DMS 273 treated with DMSO at 0.1 percent for 48 hours (cell line): ENCODE measurements around the gene SUPT3H.
"Not testable (repeated sequence)": the region's sequence is repeated elsewhere in the genome, so short reads cannot be mapped to it uniquely, and the experiment has no call there.

Experiments used
- DNase-seq: peaks from one replicate; lab custom pipeline; 2025; lab: John Stamatoyannopoulos, UW

Gene SUPT3H

DNA sequence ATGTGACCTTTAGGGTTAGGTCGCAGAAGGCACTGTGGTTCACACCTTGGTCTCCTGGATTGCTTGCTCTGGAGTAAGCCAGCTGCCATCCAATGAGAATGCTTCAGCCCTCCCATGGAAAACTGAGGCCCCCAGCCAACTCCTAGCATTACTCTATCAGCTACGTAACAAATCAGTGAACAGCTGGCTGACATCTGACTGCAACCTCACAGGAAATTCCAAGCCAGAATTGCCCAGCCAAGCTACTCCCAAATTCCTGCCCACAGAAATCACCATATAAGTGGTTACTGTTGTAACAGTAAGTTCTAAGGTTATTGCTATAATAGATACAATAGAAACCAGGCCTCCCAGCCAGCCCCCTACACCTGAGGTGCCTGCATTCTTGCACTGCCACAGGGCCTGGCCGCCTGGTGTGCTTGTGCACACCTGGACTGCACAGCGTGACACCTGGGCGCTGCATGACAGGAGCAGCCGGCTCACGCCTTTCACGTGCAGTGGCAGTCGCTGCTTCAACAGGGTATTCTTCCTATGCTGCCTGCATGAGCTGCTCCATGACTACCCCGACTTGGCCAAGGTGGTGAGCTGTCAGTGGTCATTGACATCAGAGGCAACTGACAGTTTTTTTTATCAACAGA is 479.3 kb downstream of the SUPT3H start:
- no peak for DNase-seq

DNA sequence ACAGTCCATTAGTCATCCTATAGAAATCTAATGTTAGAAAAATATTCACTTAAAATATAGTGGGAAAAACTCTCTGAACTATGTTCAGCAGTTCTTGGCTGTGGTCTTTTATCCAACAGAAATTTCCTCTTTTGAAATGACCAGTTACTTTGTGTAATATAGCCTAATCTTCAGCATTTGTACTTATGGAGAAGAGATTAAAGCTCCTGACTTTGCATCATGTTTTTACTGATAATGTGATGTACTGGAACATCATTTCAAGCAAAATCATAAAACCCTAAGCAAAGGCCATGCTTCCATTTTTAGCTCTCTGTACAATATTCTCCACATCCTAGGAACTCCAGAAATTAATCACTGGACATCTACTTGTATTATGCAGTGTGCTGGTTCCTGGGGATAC is 480.4 kb downstream of the SUPT3H start:
- DNase-seq, result no peak

DNA sequence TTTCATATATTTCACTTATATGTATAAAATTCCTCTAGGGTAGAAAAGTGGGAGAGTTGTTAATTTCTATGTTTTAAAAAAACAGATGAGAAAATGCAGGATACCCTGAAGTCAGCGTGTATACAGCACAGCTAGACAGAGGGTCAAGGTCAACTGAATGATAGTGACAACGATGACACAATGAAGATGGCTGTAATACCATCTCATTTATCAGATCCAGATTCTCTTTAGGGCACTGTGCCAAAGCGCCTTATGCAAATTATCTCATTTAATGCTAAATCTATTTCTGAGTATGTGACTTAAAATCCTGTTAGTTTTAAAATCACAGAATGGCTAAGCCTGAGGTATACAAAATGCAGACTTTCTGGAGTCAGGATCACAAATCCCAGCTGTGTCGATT is 481.0 kb downstream of the SUPT3H start:
- DNase-seq, result no peak

DNA sequence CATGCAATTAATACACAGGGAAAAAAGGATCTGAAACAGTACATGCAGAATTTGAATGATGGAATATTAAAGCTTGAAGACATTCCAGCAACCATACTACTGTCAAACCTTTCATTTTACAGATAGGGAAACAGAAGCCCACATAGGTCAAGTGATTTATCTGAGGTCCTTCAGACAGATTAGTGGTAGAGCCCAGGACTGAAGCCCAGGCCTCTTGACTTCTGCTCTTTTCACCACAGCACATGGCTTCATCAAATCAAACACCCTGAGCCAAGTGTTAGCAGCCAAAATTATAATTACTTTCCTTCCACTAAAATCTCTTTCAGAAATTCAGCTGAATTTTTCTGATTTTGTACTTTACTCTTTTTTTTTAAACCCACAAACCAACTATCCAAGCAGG is 485.2 kb downstream of the SUPT3H start:
- DNase-seq, result no peak

DNA sequence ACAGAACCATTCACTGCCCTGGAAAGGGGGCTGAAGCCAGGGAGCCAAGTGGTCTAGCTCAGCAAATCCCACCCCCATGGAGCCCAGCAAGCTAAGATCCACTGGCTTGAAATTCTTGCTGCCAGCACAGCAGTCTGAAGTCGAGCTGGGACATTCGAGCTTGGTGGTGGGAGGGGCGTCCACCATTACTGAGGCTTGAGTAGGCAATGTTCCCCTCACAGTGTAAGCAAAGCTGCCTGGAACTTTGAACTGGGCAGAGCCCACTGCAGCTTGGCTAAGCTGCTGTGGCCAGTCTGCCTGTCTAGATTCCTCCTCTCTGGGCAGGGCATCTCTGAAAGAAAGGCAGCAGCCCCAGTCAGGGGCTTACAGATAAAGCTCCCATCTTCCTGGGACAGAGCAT is 498.7 kb downstream of the SUPT3H start:
- DNase-seq, result not testable (repeated sequence)

DNA sequence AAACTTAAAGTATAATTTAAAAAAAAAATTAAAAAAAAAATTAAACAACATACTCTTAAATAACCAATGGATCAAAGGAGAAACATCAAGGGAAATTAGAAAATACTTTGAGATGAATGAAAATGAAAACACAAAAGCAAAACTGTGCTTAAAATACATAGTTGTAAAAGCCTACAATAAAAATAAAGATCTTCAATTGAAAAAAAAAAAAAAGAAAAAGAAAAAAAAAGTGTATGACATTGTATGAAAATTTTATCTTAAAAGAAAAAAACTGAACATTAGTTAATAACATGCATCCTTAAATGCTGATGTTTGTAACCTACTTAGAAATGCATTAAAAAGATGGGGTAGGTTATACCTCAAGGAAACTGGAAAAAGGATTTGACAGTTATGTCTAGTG is 501.1 kb downstream of the SUPT3H start:
- DNase-seq, result not testable (repeated sequence)

DNA sequence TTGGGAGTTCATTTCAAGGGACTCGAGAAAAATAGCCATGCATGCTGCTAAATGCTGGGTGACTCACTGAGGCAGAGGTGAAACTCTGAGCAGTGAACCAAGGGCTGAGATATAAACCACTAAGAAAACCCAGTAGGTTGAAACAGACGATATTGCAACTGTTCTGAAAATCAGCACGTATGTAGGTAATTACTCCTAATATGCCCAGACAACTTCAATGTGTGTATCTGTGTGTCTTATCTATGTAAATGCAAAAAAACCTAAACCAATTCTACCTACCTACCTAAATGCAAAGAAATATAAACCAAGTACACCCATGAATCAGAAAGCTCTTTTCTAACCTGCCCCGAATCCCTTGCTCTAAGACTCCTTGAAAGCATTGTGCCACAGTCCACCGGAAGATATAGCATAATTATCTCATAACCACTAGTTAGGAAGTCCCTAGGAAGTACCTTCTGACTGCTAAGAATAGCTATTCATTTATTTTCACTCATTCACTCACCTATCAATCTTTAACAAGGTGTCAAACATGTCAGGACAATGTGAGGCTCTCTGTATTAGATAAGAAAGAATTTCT is 508.3 kb downstream of the SUPT3H start:
- no peak for DNase-seq

DNA sequence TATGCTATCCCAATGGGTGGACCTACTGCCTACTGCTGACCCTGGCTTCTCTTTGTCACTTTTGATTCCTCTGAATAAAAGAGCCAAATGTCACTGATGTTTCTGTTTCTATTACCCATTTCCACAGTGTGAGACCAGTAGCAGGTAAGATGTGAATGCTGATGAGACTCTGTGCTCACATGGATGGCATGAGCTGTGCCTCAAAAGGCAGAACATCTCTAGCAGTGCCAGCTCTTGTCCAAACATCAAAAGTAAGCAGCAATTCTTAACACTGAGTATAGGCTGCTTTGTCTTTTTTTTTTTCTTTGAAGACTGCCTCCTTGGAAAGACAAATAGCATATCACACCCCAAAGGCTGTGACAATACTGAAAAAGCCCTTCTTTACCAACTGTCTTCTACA is 508.8 kb downstream of the SUPT3H start:
- DNase-seq, result no peak

DNA sequence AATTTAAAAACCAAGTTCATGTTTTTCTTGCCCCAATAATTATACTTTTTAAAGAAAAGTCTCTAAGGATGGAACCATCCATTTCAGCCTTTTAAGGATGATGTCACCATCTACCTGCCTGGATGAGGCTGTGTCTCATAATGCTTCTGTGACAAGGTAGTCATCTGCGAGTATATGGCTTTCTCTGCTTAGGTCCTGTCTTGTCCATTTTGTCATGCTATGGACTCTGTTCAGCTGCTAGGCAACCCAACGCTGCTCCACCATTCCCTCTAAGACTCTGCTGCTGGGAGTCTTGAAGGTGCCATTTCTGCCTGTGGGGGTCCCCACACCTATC is 509.4 kb downstream of the SUPT3H start:
- DNase-seq, result no peak

DNA sequence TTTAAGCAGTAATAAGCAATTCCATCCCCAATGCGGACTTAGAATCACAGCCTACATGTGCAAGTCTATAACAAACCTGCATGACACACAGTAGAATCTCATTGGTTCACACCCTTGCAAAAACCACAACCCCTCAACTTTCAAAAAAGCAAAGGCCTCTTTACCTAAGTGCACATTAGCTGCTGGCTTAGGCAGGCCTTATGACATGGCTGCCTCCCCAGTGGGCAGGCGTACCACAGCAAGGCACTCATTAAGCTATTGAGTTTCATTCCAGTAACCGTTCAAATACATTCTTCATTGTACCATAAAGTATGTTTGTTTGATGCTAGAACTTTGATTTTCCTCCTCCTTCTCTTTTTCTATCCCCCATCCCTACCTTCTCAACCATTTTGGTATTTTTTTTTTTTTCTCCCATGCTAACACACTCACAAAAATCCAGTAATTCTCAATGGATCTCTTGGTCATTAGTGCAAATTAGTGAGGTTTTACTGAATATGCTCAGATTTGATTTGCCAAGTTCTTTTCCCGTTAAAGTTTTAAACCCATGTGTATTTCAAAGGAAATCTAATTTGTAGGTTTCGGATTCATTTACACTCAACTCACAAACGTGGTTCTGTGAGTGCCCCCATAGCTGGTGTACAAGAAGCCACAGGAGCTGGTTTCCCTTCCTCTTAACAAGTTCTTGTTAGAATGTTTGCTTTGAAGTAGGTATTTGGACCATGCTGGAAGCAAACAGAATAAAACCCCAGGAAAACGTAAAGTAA is 510.0 kb downstream of the SUPT3H start:
- no peak for DNase-seq

DNA sequence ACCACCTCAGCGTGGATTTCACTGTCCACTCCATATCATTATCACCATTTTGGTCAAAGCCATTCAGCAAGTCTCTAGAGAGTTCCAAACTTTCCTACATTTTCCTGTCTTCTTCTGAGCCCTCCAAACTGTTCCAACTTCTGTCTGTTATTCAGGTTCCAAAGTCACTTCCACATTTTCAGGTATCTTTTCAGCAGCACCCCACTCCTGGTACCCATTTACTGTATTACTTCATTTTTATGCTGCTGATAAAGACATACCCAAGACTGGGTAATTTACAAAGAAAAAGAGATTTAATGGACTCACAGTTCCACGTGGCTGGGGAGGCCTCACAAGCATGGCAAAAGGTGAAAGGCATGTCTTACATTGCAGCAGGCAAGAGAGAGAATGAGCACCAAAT is 512.5 kb downstream of the SUPT3H start:
- not testable (repeated sequence) for DNase-seq

DNA sequence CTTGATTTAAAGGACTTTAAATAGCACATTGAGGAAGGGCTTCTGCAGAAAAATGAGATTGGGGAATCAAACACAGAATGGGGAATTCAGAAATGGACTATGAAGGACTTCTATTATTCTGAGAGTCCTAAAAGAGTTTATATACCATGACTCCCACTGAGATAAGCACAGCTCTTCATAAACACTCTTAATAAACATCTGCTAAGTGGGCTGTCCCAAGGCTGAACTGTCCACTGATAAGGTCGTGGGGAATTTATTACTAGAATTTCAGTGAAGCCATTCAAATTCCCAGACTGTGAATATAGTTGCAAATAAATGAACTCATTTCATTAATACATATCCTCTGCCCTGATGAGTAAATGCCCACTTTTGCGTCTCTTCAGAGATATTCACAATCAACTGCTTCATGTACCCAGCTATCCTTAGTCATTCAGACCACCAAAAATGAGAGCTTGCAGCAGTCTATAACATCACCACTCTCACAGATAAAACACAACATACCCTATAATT is 517.8 kb downstream of the SUPT3H start:
- DNase-seq, result no peak

DNA sequence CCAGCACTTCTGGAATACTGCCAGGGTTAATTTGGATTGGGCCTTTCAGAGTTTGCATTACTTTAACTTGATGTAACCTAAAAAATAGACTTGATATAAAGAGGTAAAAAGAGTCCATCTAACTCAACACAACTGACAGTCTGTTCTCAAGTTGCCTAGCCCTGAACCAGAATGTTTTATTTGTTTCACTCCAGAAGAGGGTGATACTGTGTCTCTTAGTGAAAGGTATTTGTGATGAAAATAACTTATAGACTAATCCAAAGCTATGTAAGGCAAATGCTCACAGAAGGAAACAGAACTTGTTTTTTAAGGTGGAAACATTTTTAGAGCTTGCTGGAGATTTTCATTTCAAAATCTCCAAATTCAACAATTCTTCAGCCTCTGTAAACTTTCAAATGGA is 518.7 kb downstream of the SUPT3H start:
- no peak for DNase-seq

DNA sequence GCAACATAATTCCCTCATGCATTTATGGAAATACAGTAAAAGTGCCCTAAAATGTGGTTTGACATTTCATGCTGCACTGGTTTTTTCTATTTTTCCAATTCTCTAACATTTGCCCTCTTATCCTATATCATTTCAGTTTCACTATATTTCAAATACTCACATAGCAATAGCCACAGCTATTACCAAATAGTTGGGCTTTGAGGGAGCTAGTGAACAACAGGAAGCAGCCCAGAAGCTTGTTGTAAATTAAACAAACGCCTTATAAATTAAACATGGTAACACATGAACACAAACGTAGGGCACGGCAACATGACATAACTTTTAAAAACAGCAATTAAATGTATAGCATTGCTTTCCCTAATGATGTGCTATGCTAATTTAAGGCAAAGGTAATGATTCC is 521.3 kb downstream of the SUPT3H start:
- DNase-seq, result no peak

DNA sequence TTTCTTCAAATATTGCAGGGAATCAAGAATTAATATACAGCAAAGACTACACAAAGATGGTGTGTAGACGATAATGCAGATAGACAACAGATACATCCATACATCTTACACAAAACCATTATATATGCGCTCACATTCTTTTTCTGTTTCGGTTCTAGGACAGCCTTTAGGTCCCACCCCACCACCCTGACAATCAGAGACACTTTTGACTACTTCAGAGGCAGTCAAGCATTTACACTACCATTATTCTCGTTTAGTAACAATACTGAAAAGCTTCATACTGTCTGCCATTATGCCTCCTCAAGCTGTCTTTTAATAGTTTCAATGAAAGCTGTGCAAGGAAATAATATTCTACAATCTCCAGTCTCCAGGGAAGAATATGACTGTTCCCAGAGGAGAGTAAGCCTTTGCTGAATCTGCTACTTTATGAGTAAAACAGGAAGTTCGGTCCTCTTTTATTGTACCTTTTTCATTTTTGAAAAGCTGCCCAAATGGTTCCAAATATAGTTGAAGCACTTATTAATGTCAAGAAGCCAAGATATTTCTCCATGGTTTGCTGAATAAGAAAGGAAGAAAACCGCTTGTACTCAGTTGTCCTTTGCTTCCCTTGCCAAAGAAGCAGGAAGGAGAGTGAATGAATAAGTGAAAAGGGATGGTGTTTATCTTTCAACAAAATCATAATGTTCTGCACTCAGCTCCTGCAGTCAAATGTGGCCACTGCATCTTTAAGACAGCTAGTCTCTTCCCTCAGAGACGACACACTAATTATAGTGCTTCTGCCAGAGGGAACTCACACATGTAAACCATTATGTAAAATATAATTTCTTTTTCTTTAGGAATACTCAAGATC is 521.9 kb downstream of the SUPT3H start:
- no peak for DNase-seq

DNA sequence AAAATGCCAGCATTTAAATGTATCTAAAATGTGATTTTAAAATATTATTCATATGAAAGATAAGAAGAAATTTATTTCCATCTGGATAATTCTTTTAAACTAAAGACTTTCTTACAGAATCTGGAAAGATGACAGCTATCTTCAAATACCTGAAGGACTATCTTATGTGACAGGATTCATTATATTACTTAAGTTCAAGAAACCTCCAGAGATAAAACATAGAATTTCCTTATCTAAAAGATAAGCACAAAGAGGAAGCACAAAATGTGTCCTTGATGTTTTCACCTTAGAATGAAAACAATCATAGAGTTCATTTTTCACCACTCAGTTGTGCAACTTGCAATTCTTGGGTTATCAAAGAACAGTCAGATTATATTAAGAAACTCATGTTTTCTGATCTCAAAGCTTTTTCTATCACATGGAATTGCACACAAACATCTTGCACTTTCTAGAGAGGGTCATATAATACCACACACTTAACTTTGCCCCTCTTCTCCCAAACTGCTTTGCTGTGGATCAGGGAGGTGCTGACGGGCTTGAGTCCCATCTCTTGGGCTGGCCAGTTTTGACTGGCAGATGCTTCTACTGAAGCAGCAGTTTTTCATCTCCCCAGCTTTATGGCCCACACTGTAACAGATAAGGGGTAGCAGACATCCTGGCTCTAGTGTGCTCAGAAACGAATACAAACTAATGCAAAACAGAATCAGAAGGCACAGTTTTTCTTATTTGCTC is 522.9 kb downstream of the SUPT3H start:
- no peak for DNase-seq

DNA sequence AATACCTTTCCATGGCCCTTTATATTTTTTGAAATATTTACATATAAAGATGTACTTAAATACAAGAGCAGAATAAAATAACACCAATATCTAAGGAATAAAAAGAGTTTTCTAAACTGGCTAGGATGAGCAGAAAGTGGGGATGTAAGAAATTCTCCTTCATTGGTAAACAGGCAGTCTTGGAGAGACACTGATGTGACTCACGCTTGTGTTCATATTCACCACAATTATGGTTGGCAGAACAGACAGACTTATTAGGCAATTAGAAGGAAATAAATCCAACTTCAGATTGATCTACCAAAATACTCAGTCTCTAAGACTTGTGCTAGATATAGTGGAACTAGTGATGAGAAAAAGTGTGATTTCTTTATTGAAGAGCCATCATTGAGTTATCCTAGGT is 526.6 kb downstream of the SUPT3H start:
- no peak for DNase-seq

DNA sequence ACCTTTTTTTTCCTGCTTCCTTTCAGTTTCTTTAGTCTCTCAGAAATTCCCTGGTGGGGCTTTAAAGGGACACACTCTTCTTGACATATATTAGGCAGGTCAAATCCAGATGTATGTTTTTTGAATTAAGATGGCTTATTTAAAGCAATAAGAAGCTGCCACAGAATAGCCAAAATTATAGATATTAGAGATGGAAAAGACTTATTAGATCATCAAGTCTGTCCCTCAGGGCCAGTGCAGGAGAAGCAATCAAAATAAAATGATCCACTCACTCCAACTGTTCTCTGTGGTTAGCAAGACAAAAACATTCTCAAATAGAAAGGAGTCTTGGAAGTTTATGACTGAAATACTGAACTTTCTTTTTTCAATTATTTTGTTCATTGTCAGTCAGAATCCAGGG is 527.4 kb downstream of the SUPT3H start:
- DNase-seq, result no peak

DNA sequence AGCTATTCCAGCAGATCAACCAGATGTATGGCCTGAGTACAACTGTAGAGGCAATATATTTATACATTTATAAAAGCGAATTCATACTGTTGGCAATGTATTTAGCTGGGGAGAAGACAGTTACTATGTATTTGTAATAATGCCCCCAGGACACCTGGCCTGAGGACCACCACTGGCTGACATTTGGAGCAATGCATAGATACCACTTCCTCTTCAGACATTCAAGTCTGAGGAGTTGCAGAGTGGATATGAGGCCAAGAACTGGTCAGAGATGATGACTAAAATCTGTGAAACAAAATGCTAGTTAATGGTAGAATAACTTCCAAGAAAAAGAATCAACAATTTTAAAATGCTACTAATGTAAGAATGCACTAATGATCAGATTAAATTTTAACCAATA is 527.9 kb downstream of the SUPT3H start:
- DNase-seq, result no peak

DNA sequence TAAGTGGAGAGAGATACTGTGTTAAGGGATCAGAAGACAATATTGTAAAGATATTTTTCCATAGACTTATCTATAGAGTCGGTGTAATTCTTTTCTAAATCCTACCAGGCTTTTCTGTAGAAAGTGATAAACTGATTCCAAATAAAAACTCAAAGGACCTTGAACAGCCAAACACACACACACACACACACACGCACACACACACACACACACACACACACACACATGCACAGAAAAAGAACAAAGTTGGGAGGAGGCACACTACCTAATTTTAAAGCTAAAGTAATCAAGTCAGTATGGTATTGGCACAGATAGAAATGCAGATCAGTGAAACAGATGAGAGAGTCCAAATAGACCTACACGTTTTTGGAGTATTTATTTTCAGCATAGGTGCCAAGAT is 534.0 kb downstream of the SUPT3H start:
- DNase-seq, result no peak

DNA sequence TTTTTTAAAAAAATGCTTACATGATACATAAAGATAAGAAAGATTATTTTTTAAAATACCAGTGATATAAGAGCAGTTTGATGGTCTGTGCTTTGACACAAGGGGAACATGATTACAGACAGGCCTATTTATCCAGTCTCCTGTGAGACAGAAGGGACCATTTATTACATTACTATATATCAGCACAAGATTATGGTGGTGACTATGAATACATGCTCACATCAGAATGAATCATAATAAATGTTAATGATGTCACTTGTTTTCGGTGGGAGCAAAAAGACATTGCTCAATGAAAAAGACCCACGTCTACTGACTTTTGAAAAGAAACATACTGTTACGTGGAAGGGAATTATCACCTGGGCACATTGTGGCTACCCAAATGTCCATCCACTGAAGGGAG is 535.1 kb downstream of the SUPT3H start:
- DNase-seq, result no peak

DNA sequence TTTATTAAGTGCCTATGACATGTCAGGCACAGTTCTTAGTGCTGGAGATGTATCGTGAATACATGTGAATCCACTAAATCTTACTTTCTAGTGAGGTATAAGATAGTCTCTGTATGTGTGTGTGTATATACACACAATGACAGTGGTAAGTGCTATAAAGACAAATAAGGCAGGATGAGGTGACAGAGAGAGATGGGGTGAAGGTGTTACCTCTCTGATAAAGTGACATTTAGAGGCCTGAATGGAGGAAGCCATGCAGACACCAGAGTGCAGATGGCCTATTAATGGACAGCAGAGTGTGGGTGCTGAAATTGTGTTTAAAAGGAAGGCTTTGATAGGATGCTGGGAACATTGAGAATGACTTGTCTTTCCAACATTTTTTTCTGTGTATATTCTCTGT is 535.9 kb downstream of the SUPT3H start:
- DNase-seq, result no peak
